ENCODE results near the gene METTL3. TPM values are rescaled to one million over a fixed set of nuclear protein-coding genes. Genes with fewer than 3 reads are reported as not detected.

METTL3 gene
- total and polyA plus RNA-seq, 2 donors (not counting 3 experiments of a cell fraction or from before 2014, with no cell fraction given): 65.0 to 85.3 TPM

- H3K27ac ChIP-seq (ENCODE audit: insufficient read depth, low read depth, low read length): no peak overlapping the region
- no TSS peak for BruUV-seq (replicated peaks)
- no peaks in the 10 kb centered on the region for H3K36me3 ChIP-seq (ENCODE audit: control insufficient read depth in 2 of 2, extremely low read depth in 1 of 2, insufficient read depth in 2 of 2, low read length in 2 of 2)
- DNase-seq (ENCODE audit: low read depth, low spot score) (no peak), FAIRE-seq (no peak)
- dilution Hi-C loops (cut with MboI; ENCODE audit: extremely low pct_ligation_motif_present, low sequenced_read_pairs) (no loop called here), intact Hi-C loops (cut with micrococcal nuclease) (no loop called here)
- H3K9me1 ChIP-seq (replicated peaks; ENCODE audit: control insufficient read depth, extremely low read depth, insufficient read depth, low read length): no peaks in the 10 kb centered on the region
- peaks cover 11 to 22% of the 10 kb centered on the region in 2 experiments for H3K27me3 ChIP-seq (ENCODE audit: control insufficient read depth in 2 of 2, insufficient read depth in 2 of 2, low read length in 2 of 2)
- no peak overlapping the region for H3K4me3 ChIP-seq (replicated peaks in 1 of 3; ENCODE audit: insufficient read depth in 1 of 3, low read depth in 1 of 3, low read length in 3 of 3)
- H3K9ac ChIP-seq (replicated peaks; ENCODE audit: extremely low read depth, insufficient read depth, low read length): no peak overlapping the region
- no peaks in the 10 kb centered on the region for H4K20me1 ChIP-seq (replicated peaks; ENCODE audit: control insufficient read depth, extremely low read depth, insufficient read depth, low read length)
- H3K9me3 ChIP-seq (replicated peaks; ENCODE audit: control insufficient read depth, insufficient read depth, low read length): no peaks in the 10 kb centered on the region
- H2AFZ ChIP-seq (ENCODE audit: low read depth, low read length): no peak overlapping the region
- H3K79me2 ChIP-seq (ENCODE audit: control insufficient read depth, insufficient read depth, low read length): peaks cover 16% of the 10 kb centered on the region
- H3K4me1 ChIP-seq (ENCODE audit: control insufficient read depth, extremely low read depth, insufficient read depth, low read length): peaks cover 10% of the 10 kb centered on the region
- ChIA-PET POLR2A (no interaction called here), CTCF (no interaction called here)
- TF ChIP-seq FOS (IDR thresholded peaks at IDR 0.05; ENCODE audit: borderline replicate concordance, insufficient read depth, low read length): no peak
- TF ChIP-seq GATA2 (IDR thresholded peaks at IDR 0.05; ENCODE audit: insufficient read depth, insufficient read length, low read depth, low read length): no peak
- TF ChIP-seq MAX (IDR thresholded peaks at IDR 0.05; ENCODE audit: insufficient read depth, insufficient read length): no peak
- no peak for TF ChIP-seq MYC (IDR thresholded peaks at IDR 0.05; ENCODE audit: low read depth, low read length)
- no peak for TF ChIP-seq POLR2A (IDR thresholded peaks at IDR 0.05; ENCODE audit: low read depth, low read length)
- TF ChIP-seq JUN (IDR thresholded peaks at IDR 0.05; ENCODE audit: borderline replicate concordance, insufficient read depth, insufficient read length, low read depth): no peak
- TF ChIP-seq POLR2AphosphoS5 (IDR thresholded peaks at IDR 0.05; ENCODE audit: insufficient read depth, low read depth, low read length): no peak
- H3K4me2 ChIP-seq (ENCODE audit: insufficient read depth, low read length): no peak overlapping the region
These were observed 3.2 kb upstream of the METTL3 start for GRCh38 chr14:21514341-21514740.

GRCh38 chr14:21509432-21510143 lies 1.6 kb downstream of the METTL3 start:
- no peak overlapping the region for H2AFZ ChIP-seq (ENCODE audit: low read depth, low read length)
- FAIRE-seq: no peak
- intact Hi-C loops (cut with micrococcal nuclease) (no loop called here), dilution Hi-C loops (cut with MboI; ENCODE audit: extremely low pct_ligation_motif_present, low sequenced_read_pairs) (no loop called here)
- H3K4me3 ChIP-seq (replicated peaks in 1 of 3; ENCODE audit: insufficient read depth in 1 of 3, low read depth in 1 of 3, low read length in 3 of 3): peak overlapping the region in 2 of 3 experiments; percentile 75 to 91
- peaks cover 11% of the 10 kb centered on the region for H3K4me1 ChIP-seq (ENCODE audit: control insufficient read depth, extremely low read depth, insufficient read depth, low read length)
- H3K79me2 ChIP-seq (ENCODE audit: control insufficient read depth, insufficient read depth, low read length): peaks cover 56% of the 10 kb centered on the region
- ChIA-PET POLR2A (no interaction called here), CTCF (interaction anchor here (1.6 to 4.6 kb wide), 3 partner anchors 11 to 48 kb away, joined by 8 to 65 read pairs (median 17); partner anchors contain the start of gene SALL2)
- BruUV-seq (replicated peaks): no TSS peak
- peak overlapping the region; percentile 84 for H3K9ac ChIP-seq (replicated peaks; ENCODE audit: extremely low read depth, insufficient read depth, low read length)
- H3K27me3 ChIP-seq (ENCODE audit: control insufficient read depth in 2 of 2, insufficient read depth in 2 of 2, low read length in 2 of 2): peaks cover 0 to 11% of the 10 kb centered on the region in 2 experiments
- H4K20me1 ChIP-seq (replicated peaks; ENCODE audit: control insufficient read depth, extremely low read depth, insufficient read depth, low read length): no peaks in the 10 kb centered on the region
- TF ChIP-seq POLR2A (IDR thresholded peaks at IDR 0.05; ENCODE audit: low read depth, low read length) (no peak), FOS (IDR thresholded peaks at IDR 0.05; ENCODE audit: borderline replicate concordance, insufficient read depth, low read length) (no peak), CTCF (IDR thresholded peaks at IDR 0.05; ENCODE audit: extremely low read depth in 1 of 2, insufficient read depth in 1 of 2, low read depth in 1 of 2, low read length in 2 of 2) (no peak), JUN (IDR thresholded peaks at IDR 0.05; ENCODE audit: borderline replicate concordance, insufficient read depth, insufficient read length, low read depth) (no peak), GATA2 (IDR thresholded peaks at IDR 0.05; ENCODE audit: insufficient read depth, insufficient read length, low read depth, low read length) (no peak), MAX (IDR thresholded peaks at IDR 0.05; ENCODE audit: insufficient read depth, insufficient read length) (no peak)
- H3K9me1 ChIP-seq (replicated peaks; ENCODE audit: control insufficient read depth, extremely low read depth, insufficient read depth, low read length): no peaks in the 10 kb centered on the region
- no peaks in the 10 kb centered on the region for H3K36me3 ChIP-seq (ENCODE audit: control insufficient read depth in 2 of 2, extremely low read depth in 1 of 2, insufficient read depth in 2 of 2, low read length in 2 of 2)
- no peaks in the 10 kb centered on the region for H3K9me3 ChIP-seq (replicated peaks; ENCODE audit: control insufficient read depth, insufficient read depth, low read length)
- peak overlapping the region; percentile 99 for H3K4me2 ChIP-seq (ENCODE audit: insufficient read depth, low read length)
- DNase-seq (ENCODE audit: low read depth, low spot score): no peak
- H3K27ac ChIP-seq (ENCODE audit: insufficient read depth, low read depth, low read length): no peak overlapping the region

Measured in endothelial cell of umbilical vein (primary cell).